Esophagus muscularis mucosa (tissue), 4 donors: ENCODE data around the gene HIPK4. TPM values are rescaled to one million over a fixed set of nuclear protein-coding genes. Genes with fewer than 3 reads are reported as not detected.

ENCODE experiments used
- DNase-seq: peaks from one replicate; pipeline ENCODE4 v3.0.0-alpha.2; 2017; ENCODE audit errors: extremely low spot score
- H3K27ac ChIP-seq, 4 donors: fragments of 200-600 bp; sonication (generic); replicated peaks in 1 of 4; 1 replicate in 3 of 4; 2 replicates in 1 of 4; pipeline ENCODE4 v1.5.1; 2016 to 2019; ENCODE audit warnings: mild to moderate bottlenecking in 1 of 4
- H3K27me3 ChIP-seq, 4 donors: fragments of 200-600 bp; sonication (generic); one replicate each; pipeline versions ENCODE4 v1.5.1 to v1.6.0; 2016 to 2019
- H3K36me3 ChIP-seq, 4 donors: fragments of 200-600 bp; sonication (generic); one replicate each; pipeline ENCODE4 v1.5.1; 2016 to 2019
- H3K4me1 ChIP-seq, 4 donors: fragments of 200-600 bp; sonication (generic); one replicate each; pipeline ENCODE4 v1.5.1; 2016 to 2019
- H3K4me3 ChIP-seq, 4 donors: fragments of 200-600 bp; sonication (generic); 1 replicate in 2 of 4; 2 replicates in 2 of 4; pipeline ENCODE4 v1.5.1; 2016 to 2019; ENCODE audit warnings: mild to moderate bottlenecking in 4 of 4, moderate library complexity in 1 of 4
- H3K9me3 ChIP-seq, 4 donors: fragments of 200-600 bp; sonication (generic); 1 replicate in 3 of 4; 2 replicates in 1 of 4; pipeline ENCODE4 v1.5.1; 2016 to 2019
- CTCF ChIP-seq, 3 experiments: fragments of 200-600 bp in 2 of 3; fragments of 450-650 bp in 1 of 3; sonication (generic) in 2 of 3; IDR thresholded peaks; one replicate each; pipeline ENCODE4 v1.5.1; 2017 to 2019; ENCODE audit warnings: antibody characterized with exemption in 3 of 3, mild to moderate bottlenecking in 2 of 3, moderate library complexity in 1 of 3
- EP300 ChIP-seq: sonication (generic); formaldehyde crosslinking; IDR thresholded peaks from one replicate; pipeline ENCODE4 v1.6.1; 2017; ENCODE audit warnings: antibody characterized with exemption
- POLR2A ChIP-seq: fragments of 450-650 bp; IDR thresholded peaks from one replicate; pipeline ENCODE4 v1.6.1; 2017; ENCODE audit warnings: antibody characterized with exemption, moderate library complexity, mild to moderate bottlenecking, low read depth
- POLR2AphosphoS5 ChIP-seq, 2 donors: sonication (generic); formaldehyde crosslinking; IDR thresholded peaks; one replicate each; pipeline ENCODE4 v1.6.1; 2017; ENCODE audit warnings: antibody characterized with exemption in 2 of 2
- WGBS: methylation state at CpG from one replicate; pipeline ENCODE4 v1.1.5; 2018; 5-methylcytosine and 5-hydroxymethylcytosine counted together
- intact Hi-C: fragments of 100-400 bp; cut with DNase I; formaldehyde crosslinking; loops from one replicate; pipeline ENCODE4 v1.15.1; 2023
- total RNA-seq, 4 donors: library from RNA; depleted of rRNA; stranded (reverse); fragments of >200 nt; gene quantifications; one replicate each; pipeline versions ENCODE4 v1.1.0 to v1.2.1, GENCODE V29; 2016

Gene HIPK4
- total RNA-seq, 4 donors from 2014 or later: under 0.01 to 0.63 (median 0.42) TPM

GRCh38 chr19:40421993-40422747 is 32.2 kb upstream of the HIPK4 start:
- intact Hi-C loops: loop anchor here (1.0 kb wide), 1 partner anchor 22 kb away; the partner anchor contains the start of gene SERTAD3
- peak overlapping the region; percentile 98 to 100 (median 100) for H3K27ac ChIP-seq
- peaks cover 41 to 62% (median 56%) of the 10 kb centered on the region in 4 donors for H3K4me1 ChIP-seq
- WGBS: 71% methylated on average over 15 of the region's 16 CpGs
- no peaks in the 10 kb centered on the region for H3K9me3 ChIP-seq
- peaks cover 10 to 20% (median 13%) of the 10 kb centered on the region in 4 donors for H3K36me3 ChIP-seq
- DNase-seq: no peak
- peak overlapping the region in 3 of 4 donors; percentile 63 to 77 (median 69) for H3K4me3 ChIP-seq
- no peaks in the 10 kb centered on the region for H3K27me3 ChIP-seq
- no peak for TF ChIP-seq POLR2A
- no peak for TF ChIP-seq CTCF (IDR thresholded peaks at IDR 0.05)
- no peak for TF ChIP-seq POLR2AphosphoS5 (IDR thresholded peaks at IDR 0.05)
- no peak for TF ChIP-seq EP300

GRCh38 chr19:40420766-40421765 is 31.1 kb upstream of the HIPK4 start:
- Histone ChIP-seq H3K27me3 (no peaks in the 10 kb centered on the region), H3K4me1 (peaks cover 41 to 67% (median 54%) of the 10 kb centered on the region in 4 donors), H3K4me3 (peak overlapping the region; percentile 63 to 77 (median 67)), H3K27ac (peak overlapping the region; percentile 98 to 100 (median 100)), H3K36me3 (peaks cover 10 to 20% (median 13%) of the 10 kb centered on the region in 4 donors), H3K9me3 (no peaks in the 10 kb centered on the region)
- WGBS: 4% methylated on average over 26 of the region's 56 CpGs
- intact Hi-C loops: loop anchor here (1.0 kb wide), 1 partner anchor 23 kb away; the partner anchor contains the start of gene SERTAD3
- TF ChIP-seq CTCF (IDR thresholded peaks at IDR 0.05): peak; percentile 88 to 95 (median 91)
- peak; percentile 98 to 99 for TF ChIP-seq POLR2AphosphoS5 (IDR thresholded peaks at IDR 0.05)
- no peak for TF ChIP-seq EP300
- peak; percentile 88 for TF ChIP-seq POLR2A
- peak; percentile 97 for DNase-seq

GRCh38 chr19:40420451-40420765 is 30.4 kb upstream of the HIPK4 start:
- no peak for TF ChIP-seq POLR2A
- TF ChIP-seq POLR2AphosphoS5 (IDR thresholded peaks at IDR 0.05): no peak
- TF ChIP-seq EP300: no peak
- TF ChIP-seq CTCF (IDR thresholded peaks at IDR 0.05): no peak
- Histone ChIP-seq H3K4me1 (peaks cover 41 to 68% (median 54%) of the 10 kb centered on the region in 4 donors), H3K9me3 (no peaks in the 10 kb centered on the region), H3K27ac (peak overlapping the region; percentile 98 to 100 (median 100)), H3K27me3 (no peaks in the 10 kb centered on the region), H3K36me3 (peaks cover 10 to 20% (median 13%) of the 10 kb centered on the region in 4 donors), H3K4me3 (peak overlapping the region; percentile 63 to 77 (median 67))
- WGBS: 54% methylated on average over 14 of the region's 14 CpGs
- intact Hi-C loops: no loop called here
- DNase-seq: no peak

- TF ChIP-seq CTCF (IDR thresholded peaks at IDR 0.05): no peak
- no peak for TF ChIP-seq POLR2AphosphoS5 (IDR thresholded peaks at IDR 0.05)
- no peak for TF ChIP-seq POLR2A
- no peak for TF ChIP-seq EP300
- Histone ChIP-seq H3K27ac (peak overlapping the region in 2 of 4 donors; percentile 2 to 100), H3K36me3 (peaks cover 10 to 20% (median 13%) of the 10 kb centered on the region in 4 donors), H3K4me3 (no peak overlapping the region), H3K27me3 (no peaks in the 10 kb centered on the region), H3K9me3 (no peaks in the 10 kb centered on the region), H3K4me1 (peaks cover 41 to 72% (median 56%) of the 10 kb centered on the region in 4 donors)
- DNase-seq: no peak
- WGBS: 84% methylated on average over 5 of the region's 5 CpGs
- intact Hi-C loops: no loop called here
Observed at GRCh38 chr19:40419780-40420179, 29.8 kb upstream of the HIPK4 start.
